ENCODE data around the gene ADH1B.

Gene ADH1B

GRCh38 chr4:99285387-99285786 is 35.8 kb downstream of the ADH1B start:
- Histone ChIP-seq H3K4me3 (ENCODE audit: severe bottlenecking) (no peak overlapping the region), H3K4me1 (ENCODE audit: insufficient read depth, poor library complexity, severe bottlenecking) (no peaks in the 10 kb centered on the region), H3K27me3 (ENCODE audit: insufficient read depth, poor library complexity, severe bottlenecking) (no peaks in the 10 kb centered on the region), H3K9me3 (ENCODE audit: severe bottlenecking) (no peaks in the 10 kb centered on the region), H3K27ac (ENCODE audit: poor library complexity, severe bottlenecking) (no peak overlapping the region), H3K36me3 (ENCODE audit: low read depth) (no peaks in the 10 kb centered on the region)
- no peak for DNase-seq (ENCODE audit: low spot score)
- TF ChIP-seq CTCF (IDR thresholded peaks at IDR 0.05; ENCODE audit: poor library complexity, severe bottlenecking): no peak
- no peak for ATAC-seq (ENCODE audit: low read depth)

GRCh38 chr4:99282731-99283130 is 38.5 kb downstream of the ADH1B start:
- DNase-seq (ENCODE audit: low spot score) (no peak), ATAC-seq (ENCODE audit: low read depth) (no peak)
- no peaks in the 10 kb centered on the region for H3K27me3 ChIP-seq (ENCODE audit: insufficient read depth, poor library complexity, severe bottlenecking)
- TF ChIP-seq CTCF (IDR thresholded peaks at IDR 0.05; ENCODE audit: poor library complexity, severe bottlenecking): no peak
- no peaks in the 10 kb centered on the region for H3K9me3 ChIP-seq (ENCODE audit: severe bottlenecking)
- no peaks in the 10 kb centered on the region for H3K36me3 ChIP-seq (ENCODE audit: low read depth)
- H3K4me3 ChIP-seq (ENCODE audit: severe bottlenecking): no peak overlapping the region
- H3K4me1 ChIP-seq (ENCODE audit: insufficient read depth, poor library complexity, severe bottlenecking): no peaks in the 10 kb centered on the region
- H3K27ac ChIP-seq (ENCODE audit: poor library complexity, severe bottlenecking): no peak overlapping the region

GRCh38 chr4:99281261-99281660 is 39.9 kb downstream of the ADH1B start:
- Histone ChIP-seq H3K27me3 (ENCODE audit: insufficient read depth, poor library complexity, severe bottlenecking) (no peaks in the 10 kb centered on the region), H3K36me3 (ENCODE audit: low read depth) (no peaks in the 10 kb centered on the region), H3K27ac (ENCODE audit: poor library complexity, severe bottlenecking) (no peak overlapping the region), H3K4me1 (ENCODE audit: insufficient read depth, poor library complexity, severe bottlenecking) (no peaks in the 10 kb centered on the region), H3K9me3 (ENCODE audit: severe bottlenecking) (no peaks in the 10 kb centered on the region), H3K4me3 (ENCODE audit: severe bottlenecking) (no peak overlapping the region)
- ATAC-seq (ENCODE audit: low read depth): no peak
- no peak for TF ChIP-seq CTCF (IDR thresholded peaks at IDR 0.05; ENCODE audit: poor library complexity, severe bottlenecking)
- no peak for DNase-seq (ENCODE audit: low spot score)

GRCh38 chr4:99276417-99276816 is 44.8 kb downstream of the ADH1B start:
- Histone ChIP-seq H3K4me3 (ENCODE audit: severe bottlenecking) (no peak overlapping the region), H3K27me3 (ENCODE audit: insufficient read depth, poor library complexity, severe bottlenecking) (no peaks in the 10 kb centered on the region), H3K27ac (ENCODE audit: poor library complexity, severe bottlenecking) (no peak overlapping the region), H3K4me1 (ENCODE audit: insufficient read depth, poor library complexity, severe bottlenecking) (no peaks in the 10 kb centered on the region), H3K9me3 (ENCODE audit: severe bottlenecking) (no peaks in the 10 kb centered on the region), H3K36me3 (ENCODE audit: low read depth) (no peaks in the 10 kb centered on the region)
- DNase-seq (ENCODE audit: low spot score) (no peak), ATAC-seq (ENCODE audit: low read depth) (no peak)
- no peak for TF ChIP-seq CTCF (IDR thresholded peaks at IDR 0.05; ENCODE audit: poor library complexity, severe bottlenecking)

- Histone ChIP-seq H3K27me3 (ENCODE audit: insufficient read depth, poor library complexity, severe bottlenecking) (no peaks in the 10 kb centered on the region), H3K4me1 (ENCODE audit: insufficient read depth, poor library complexity, severe bottlenecking) (no peaks in the 10 kb centered on the region), H3K9me3 (ENCODE audit: severe bottlenecking) (no peaks in the 10 kb centered on the region), H3K4me3 (ENCODE audit: severe bottlenecking) (no peak overlapping the region), H3K27ac (ENCODE audit: poor library complexity, severe bottlenecking) (no peak overlapping the region), H3K36me3 (ENCODE audit: low read depth) (no peaks in the 10 kb centered on the region)
- no peak for ATAC-seq (ENCODE audit: low read depth)
- TF ChIP-seq CTCF (IDR thresholded peaks at IDR 0.05; ENCODE audit: poor library complexity, severe bottlenecking): no peak
- DNase-seq (ENCODE audit: low spot score): no peak
Observed at GRCh38 chr4:99275885-99276284, 45.3 kb downstream of the ADH1B start.
